Kidney tubule cell (primary cell): ENCODE data around the gene TRIM72.
"Not testable (repeated sequence)": the region's sequence is repeated elsewhere in the genome, so short reads cannot be mapped to it uniquely, and the experiment has no call there.

Source experiments
- DNase-seq: peaks from one replicate; pipeline ENCODE4 v3.0.0-alpha.2; 2018; ENCODE audit warnings: low spot score

Gene TRIM72

DNA sequence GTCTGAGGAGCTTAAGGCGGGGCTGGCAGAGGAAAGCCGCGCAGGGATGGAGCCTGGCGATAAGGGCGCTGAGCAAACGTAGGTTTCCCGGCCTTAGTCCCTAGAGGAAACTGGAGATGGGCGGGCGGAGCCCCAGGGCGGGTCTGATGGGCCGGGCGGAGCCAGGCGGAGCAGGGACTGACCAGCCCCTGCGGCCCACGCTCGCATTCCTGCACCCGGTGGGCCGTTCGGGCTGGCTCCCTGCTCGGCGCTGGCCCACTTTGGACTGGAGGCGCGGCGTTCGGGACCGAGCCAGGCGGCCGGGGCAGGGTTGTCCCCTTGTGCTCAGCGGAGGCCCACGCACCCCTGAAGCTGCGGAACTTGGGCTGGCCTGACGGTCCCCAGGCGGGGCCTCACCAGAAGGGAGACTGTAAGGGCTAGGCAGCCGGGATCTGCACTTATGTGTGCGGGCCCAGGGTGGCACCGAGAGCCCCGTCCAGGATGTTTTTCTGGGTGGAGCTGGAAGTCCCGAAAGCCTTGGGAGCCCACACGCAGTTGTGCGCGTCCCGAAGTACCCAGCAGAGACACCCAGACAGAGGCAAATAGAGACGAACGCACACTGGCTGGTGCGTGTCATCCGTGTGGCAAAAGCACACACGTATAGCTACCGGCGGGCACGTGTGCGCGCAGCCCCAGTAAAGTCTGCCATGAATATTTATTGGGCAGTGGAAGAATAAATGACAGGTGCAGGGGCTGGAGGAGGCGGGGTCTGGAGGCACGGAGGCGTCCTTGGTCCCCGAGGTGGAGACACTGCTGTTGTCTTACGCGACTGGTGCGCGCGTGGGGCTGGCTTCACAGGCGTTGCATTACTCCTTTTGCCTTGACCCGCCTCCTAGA, 1.6 kb downstream of the TRIM72 start:
- peak; percentile 50 for DNase-seq

DNA sequence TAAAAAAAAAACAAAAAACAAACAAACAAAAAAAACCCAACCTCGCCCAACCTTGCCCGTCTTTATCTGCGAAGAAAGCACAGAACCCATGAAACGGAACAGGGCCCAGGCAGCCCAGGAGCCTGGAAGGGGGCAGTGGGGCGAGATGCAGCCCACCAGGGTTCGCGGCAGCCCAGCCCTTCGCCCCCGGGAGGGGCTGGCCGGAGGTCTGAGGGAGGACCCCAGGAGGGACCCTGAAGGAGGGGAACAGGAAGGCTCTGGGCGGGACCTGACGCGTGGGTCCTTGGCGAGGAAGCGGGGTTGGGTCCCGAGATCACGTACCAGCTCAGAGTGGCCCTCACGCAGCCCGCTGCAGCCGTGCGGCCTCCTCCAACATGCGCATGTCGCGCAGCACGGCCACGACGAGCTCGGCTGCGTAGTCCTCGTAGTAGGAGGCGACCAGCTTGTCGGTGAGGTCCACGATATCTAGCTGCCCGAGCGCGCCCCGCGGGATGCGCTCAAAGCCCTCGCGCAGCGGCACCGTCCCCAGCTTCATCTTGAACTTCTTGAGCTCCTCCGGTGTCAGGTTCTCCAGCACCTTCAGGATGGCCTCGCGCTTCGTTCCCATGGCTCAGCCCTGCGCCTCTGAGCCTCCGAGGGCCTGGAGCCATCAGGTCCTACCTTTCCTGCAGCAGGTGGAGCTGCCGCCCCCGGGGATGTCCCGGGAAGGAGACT, 2.7 kb downstream of the TRIM72 start, which contains the start of gene PYDC1:
Gene PYDC1 (minus strand): TSS at position 714 of the 714 bp plus-strand sequence. CDS start 107 bp downstream, at position 607.
- no peak for DNase-seq

- DNase-seq: no peak
Observed at GRCh38 chr16:31217136-31217530, 3.2 kb downstream of the TRIM72 start.

DNA sequence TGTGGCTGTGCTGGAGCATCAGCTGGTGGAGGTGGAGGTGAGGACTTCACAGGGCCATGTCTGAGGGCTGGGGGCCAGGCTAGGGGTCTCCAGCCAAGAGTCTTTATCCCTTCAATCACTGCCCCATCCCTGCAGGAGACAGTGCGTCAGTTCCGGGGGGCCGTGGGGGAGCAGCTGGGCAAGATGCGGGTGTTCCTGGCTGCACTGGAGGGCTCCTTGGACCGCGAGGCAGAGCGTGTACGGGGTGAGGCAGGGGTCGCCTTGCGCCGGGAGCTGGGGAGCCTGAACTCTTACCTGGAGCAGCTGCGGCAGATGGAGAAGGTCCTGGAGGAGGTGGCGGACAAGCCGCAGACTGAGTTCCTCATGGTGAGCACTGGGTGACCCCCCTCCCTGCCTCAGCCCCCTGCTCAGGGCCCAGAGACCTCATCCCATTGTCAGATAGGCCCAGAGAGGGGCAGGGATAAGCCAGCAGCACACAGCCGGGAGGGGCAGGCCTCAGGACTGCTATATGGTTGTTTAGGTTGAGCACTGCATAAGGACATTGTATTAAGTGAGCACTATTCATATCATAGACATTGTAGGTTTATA, 5.3 kb downstream of the TRIM72 start:
- DNase-seq: no peak

- no peak for DNase-seq
Observed at GRCh38 chr16:31221357-31222160, 7.6 kb downstream of the TRIM72 start.

DNA sequence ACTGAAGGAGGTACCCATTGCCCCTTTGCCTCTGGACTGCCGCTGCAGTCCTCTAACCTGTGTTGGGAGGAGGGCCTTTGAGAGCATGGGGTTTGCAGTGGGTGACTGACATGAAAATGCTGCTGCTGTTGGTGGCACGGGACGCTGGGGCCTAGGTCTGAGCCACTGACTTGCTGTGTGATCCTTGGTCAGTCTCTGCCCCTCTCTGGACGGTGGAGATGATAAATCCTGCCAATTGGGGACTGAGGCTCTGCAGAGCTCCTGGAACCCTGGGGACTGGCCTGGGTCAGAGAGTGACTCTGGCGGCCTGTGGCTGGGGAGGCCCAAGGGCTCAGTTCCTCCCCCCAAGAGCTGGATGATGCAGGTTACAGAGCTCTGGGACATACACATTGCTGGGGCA, 9.1 kb downstream of the TRIM72 start:
- DNase-seq: no peak

- no peak for DNase-seq
Observed at GRCh38 chr16:31224092-31224955, 10.4 kb downstream of the TRIM72 start.

GRCh38 chr16:31225193-31225592, 11.3 kb downstream of the TRIM72 start:
- DNase-seq: no peak

DNA sequence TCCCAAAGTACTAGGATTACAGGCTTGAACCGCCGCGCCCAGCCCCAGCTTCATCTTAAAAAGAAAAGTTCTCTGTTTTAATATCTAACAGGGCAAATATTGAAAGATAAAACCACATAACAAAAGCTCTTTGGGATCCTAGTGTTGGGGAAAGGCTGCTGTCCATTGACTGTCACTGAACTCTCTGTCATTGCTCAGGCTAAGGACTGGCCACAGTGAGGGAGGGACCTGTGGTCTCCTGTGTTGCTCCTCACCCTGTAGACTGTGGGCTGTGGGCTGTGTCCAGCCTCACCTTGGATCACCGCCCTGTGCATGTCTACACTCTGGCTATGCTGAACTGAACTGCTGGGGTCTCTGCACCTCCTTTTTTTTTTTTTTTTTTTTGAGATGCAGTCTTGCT, 14.3 kb downstream of the TRIM72 start:
- DNase-seq: no peak

- no peak for DNase-seq
Observed at GRCh38 chr16:31229501-31229900, 15.6 kb downstream of the TRIM72 start.

DNA sequence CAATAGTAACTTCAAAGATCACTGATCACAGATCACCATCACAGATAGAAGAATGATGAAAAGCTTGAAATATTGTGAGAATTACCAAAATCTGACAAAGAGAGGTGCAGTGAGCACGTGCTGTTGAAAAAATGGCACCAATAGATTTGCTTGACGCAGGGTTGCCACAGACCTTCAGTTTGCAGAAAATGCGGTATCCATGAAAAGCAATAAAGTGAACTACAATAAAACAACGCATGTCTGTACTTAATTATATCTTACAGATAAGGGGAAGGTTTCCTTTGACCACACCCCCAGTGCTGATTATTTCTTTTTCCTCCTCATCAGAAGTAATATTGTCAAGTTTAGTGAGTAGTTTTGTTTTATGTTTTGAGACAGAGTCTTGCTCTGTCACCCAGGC, 24.1 kb downstream of the TRIM72 start:
- no peak for DNase-seq

DNA sequence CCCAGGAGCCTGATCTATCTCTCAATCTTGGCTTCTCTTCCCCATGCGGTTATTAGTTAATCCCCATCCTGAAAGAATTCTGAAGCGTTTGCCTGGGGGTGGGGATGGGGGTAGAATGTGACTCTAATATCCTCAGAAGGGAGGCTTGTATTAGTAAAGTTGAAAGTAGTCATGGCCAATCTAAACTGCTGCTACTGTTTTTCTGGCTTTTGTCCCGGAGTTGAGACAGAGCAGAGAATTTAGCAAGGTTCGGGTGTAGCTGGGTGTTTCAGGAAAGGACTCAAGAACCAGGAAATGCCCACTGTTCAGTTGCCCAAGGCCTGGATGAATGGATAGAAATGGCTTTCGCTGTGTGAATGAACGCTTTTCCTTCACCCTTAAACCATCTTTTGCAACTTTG, 28.3 kb downstream of the TRIM72 start:
- DNase-seq: no peak

DNA sequence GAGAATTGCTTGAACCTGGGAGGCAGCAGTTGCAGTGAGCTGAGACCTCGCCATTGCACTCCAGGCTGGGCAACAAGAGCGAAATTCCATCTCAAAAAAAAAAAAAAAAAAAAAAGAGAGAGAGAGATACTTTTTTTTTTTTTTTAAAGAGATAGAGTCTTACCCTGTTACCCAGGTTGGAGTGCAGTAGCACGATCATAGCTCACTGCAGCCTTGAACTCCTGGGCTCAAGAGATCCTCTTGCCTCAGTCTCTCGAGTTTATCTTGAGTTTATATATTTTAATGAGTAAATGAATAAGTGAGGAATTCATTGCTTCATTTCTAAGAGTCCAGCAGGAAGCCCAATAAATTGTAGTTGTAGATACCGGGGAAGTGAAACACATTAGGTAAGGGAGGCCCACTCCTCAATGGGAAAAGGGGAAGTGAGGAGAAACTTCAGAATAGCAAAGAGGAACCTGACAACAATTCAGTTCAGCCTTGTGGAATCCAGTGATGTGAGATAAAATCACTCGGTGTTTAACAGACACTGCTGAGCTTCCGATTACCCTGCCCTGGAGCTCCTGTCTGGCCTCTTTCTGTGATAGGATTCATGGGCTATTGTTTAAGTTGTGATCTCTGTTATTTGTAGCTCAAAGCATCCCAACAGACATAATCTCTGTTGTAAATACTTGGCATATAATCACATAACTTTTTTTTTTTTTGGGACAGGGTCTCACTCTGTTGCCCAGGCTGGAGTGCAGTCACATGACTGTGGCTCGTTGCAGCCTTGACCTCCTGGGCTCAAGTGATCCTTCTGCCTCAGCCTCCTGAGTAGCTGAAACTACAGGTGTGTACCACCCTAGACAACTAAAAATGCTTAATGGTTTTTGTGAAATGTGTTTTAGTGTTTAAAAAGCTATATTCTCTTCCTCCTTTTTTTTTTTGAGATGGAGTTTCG, 30.1 kb downstream of the TRIM72 start:
- DNase-seq: no peak

DNA sequence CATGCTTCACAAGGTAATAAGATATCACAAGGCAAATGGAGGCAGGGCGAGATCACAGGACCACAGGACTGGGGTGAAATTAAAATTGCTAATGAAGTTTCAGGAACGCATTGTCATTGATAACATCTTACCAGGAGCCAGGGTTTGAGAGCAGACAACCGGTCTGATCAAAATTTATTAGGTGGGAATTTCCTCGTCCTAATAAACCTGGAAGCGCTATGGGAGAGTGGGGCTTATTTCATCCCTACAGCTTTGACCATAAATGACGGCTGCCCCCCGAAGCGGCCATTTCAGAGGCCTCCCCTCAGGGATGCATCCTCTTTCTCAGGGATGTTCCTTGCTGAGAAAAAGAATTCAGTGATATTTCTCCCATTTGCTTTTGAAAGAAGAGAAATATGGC, 31.7 kb downstream of the TRIM72 start:
- not testable (repeated sequence) for DNase-seq

DNA sequence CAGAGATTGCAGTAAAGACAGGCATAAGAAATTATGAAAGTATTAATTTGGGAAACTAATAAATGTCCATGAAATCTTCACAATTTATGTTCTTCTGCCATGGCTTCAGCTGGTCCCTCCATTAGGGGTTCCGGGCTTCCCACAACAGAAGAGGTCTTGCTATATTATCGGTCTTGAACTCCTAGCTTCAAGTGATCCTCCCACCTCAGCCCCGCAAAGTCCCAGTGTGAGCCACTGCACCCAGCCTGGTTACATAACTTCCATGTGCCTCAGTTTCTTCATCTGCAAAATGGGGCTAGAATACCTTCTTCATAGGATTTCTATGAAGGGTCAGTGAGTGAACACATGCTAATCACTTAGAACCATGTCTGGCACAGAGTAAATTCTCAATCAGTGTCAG, 32.4 kb downstream of the TRIM72 start:
- DNase-seq: no peak

DNA sequence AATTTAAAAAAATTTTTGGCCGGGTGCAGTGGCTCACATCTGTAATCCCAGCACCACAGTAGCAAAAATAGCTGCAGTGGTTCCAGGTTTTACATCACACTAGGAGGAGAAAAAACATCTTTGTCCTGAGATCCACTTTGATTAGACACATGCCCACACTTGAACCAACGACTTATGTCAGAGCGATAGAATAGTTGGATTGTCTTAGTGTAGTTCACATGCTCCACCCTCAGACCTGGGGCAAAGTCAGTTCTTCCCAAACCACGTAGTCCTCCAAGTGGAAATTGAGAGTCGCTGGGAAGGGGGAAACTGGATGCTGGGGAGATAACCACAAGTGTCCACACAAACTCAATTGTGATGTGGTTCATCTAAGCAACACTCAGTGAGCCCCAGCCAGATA, 34.4 kb downstream of the TRIM72 start:
- DNase-seq: no peak

DNA sequence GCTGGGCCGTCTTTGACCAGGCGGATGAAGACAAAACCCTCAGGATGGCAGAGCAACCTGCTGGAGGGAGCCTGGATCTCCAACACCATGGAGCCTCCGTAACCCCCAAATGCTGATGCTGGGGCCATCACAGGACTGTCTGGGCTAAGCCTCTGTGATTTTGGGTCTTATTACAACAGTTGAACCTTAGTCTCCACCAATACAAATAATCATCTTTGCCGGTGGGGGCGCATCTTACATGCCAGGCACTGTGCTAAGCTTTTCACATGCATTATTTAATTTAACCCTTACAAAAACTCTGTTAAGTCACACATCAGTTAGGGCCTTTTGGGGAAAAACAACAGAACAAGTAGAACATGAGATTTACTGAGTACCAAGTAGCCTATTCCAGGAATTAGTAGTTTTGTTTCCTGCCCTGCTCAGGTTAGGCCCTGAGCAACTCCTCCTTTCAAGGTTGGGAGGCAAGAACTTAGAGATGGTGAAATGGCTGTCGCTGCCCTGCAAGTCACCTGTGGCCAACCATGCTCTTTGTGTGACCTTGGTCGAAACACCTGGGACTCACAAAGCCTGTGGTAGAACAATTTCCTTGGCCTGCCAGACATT, 37.0 kb downstream of the TRIM72 start:
- DNase-seq: no peak

- no peak for DNase-seq
Observed at GRCh38 chr16:31251435-31251834, 37.5 kb downstream of the TRIM72 start.

- DNase-seq: no peak
Observed at GRCh38 chr16:31253642-31254045, 39.7 kb downstream of the TRIM72 start.

GRCh38 chr16:31256466-31256865, 42.5 kb downstream of the TRIM72 start:
- DNase-seq: no peak
